NCI-H748 treated with DMSO at 0.1 percent for 48 hours (cell line): Measurements from ENCODE around the gene AMER2.

ENCODE experiments used
- DNase-seq: peaks from one replicate; lab custom pipeline; 2025; lab: John Stamatoyannopoulos, UW

AMER2 gene

DNA sequence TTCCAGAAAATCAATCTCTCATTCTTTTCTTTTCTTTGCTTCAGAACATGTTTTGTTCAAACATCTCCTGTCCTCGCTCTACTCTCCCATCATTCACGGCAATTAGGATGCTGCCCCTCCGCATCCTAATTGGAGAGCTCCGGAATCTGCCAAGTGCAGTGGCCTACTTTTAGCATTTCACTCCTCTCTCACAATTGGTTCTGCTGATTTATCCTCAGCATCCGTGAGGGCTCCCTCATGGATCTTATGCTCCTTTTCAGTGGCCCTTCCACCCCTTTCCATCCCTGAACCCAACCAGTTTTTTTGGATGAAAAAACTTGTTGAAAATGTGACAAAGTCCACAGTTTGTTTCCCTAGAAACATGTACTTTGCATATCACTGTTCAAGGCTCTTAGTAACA is 22.4 kb downstream of the AMER2 start:
- no peak for DNase-seq

DNA sequence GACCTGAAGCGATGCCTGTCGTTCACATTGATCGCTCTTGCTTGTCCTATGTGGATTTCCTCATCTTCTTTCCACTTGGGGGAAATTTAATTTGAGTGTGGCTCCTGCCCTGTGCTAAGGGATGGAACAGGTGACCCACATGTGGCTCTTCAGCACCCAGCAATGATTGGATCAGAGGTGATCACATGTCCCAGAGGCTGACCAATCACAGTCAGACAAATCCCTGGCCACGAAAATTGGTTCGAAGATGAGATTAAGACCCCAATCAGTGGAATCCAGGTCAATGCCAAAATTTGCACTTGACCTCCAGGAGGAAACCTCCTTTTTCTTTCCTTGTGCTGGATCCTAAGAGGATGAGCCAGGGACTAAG is 23.7 kb downstream of the AMER2 start:
- no peak for DNase-seq

DNA sequence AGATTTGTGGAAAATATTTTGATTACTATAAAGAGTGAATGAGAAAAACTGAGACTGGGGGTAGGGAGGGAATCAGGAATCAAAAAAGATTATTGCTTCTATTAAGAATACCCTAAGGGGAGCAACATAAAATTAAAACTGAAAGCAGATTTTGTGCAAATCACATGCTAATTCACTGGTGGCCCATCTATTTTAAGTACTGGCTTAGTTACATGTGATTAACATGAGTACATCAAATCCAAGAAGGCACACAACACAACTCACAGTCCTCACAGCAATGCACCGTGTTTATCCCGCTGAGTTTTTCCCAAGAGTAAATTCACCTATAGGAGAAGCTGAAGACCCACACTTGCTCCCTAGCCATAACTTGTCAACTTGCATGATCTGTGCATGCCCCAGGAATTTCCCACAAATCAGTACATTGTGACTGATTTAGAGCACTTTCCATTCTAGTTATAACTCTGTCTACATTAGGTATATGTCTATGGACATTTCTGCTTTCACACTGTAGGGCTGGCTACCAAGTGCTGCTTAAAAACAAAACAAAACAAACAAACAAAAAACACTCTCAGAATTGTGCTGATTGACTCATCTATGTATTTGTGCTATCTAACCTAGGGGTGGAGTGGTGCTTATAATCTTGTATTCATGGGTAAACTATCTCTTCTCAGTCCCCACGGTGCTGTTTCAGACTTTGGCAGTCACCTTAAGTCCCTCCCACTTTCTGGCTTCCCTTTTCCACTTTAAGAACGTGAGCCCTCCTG is 24.3 kb downstream of the AMER2 start:
- no peak for DNase-seq

DNA sequence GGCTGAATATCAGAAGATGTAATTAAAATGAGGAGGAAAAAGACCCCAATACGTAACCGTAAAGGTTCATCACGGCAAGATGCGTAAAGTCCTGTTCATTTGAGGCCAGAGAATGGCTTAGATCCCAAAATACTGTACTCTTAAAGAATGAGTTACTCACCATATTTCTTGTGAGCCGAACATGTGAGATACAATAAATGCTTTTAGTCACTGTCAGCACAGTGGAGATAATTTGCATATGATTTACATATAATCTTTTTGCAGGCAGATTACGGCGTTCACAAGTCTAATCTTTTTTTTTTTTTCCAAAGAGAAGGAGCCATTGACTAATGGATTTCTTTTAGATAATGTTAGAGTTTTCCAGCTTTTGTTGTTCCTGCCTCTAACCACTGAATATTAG is 28.4 kb downstream of the AMER2 start:
- no peak for DNase-seq

DNA sequence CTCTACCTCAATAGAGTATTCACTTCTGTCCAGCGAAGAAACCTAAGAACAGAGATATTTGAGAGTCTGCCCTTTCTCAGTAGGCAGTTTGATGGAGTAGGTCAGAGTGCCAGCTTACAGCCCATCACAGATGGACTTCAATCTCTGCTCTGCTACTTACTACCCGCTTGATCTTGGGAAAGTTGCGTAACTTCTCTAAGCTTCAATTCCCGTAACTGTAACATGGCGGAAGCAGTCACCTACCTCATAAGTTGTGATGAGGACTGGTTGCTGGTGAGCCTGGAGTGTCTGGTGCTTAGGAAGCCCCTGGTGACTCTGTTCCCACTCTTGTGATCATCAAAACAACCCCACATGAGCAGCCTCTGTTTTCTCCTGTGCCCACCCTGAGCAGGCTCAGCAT is 31.0 kb downstream of the AMER2 start:
- DNase-seq, result no peak

DNA sequence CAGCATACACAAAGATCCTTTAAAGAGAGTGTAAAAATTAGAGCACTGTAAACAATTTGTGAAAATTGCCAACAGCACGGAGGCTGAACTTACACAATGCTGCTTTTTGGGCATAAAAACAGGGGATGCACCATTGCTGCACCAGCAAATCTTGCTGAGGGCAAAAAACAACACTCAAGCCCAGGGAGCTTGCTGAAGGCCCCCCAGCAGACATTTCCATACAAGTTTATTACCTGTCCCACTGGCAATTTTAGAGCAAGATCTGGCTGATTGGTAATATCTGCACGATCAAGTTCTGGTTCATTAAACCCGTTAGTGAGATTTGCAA is 34.3 kb downstream of the AMER2 start:
- no peak for DNase-seq

DNA sequence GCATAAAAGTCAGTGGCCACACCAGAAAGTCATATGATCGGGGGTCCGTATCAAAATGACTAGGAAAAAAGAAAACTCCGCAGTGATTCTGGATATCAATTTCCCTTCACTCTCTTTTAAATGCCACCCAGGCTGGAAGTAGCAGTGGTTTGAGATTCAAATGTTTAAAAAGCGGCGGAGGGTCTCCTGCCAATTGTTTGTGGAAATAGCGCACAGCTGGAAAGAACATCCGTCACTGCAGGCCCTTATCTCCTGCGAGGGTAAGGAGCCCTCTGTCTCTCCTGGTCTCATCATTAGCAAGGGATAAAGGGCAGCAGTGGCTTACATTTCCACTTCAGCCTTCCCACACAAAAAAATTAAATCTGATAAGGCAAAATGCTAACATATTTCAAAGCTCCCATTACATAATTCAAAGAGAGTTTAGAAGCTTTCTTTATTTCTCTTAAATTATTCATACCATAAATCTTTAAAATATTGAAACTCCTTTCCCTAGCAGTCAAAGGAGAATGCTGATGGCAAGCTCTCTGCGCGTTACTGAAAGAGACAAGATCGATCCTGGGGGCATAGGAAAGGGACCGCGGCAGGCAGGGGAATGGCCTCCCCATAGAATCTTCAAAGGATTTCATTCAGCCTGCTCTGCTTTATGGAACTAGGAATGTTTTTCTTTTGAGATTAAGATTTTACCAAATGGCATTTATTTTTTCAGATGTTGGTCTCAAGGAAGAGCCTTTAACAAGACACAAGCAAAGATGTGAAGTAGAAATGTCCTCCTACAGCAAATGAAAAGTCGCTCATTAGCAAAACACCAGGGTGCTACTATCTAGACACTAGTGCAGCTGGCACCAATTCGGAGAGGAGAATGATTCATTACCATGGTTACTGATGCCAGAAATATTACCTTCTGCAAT is 35.0 kb downstream of the AMER2 start:
- no peak for DNase-seq

DNA sequence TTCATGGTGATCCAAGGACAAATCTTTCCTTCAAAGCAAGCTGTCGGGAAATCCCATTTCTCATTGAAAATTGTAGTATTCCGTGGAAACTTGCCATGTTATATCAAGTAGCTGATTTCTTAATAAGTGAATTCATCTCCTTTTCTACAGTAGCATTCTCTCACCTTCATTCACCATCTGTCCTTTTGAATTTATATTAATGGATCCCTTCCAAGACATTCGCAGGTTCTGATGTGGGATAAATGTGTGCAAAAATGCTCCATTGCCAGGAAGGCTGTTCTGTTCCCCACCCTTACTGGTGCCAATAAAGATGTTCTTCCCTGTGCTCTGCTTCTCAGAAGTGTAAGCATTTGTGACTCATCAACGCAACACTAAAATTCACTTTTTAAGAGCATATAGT is 36.2 kb downstream of the AMER2 start:
- no peak for DNase-seq

DNA sequence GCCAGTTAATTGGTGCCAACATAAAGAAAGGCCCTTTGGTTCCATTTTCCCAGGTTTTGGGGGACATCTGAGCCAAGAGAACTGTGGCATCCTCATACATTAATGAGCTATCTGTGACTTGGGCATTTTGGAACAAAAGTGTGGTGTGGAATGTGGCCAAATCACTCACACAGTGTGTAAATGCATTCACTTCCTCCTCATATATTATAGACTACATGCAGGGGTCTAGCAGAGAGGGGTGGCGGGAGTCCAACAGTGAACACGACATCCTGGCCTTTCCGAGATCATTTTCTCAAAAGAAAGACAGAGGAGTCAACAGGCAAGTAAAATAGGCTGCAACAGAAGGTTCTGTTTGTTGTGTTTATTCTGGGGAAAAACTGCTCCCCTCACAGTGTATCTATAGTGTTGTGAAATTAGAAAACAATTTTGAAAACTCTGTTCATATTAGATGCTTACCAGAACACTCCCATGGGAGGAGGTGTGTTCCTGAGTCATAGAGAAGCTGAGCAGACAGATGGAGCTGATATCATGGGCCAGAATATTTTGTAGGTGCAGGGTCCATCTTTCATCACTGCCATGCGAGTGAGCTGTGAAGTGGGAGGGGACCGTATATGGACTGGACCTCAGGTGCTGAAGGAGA is 39.2 kb downstream of the AMER2 start:
- DNase-seq, result no peak

DNA sequence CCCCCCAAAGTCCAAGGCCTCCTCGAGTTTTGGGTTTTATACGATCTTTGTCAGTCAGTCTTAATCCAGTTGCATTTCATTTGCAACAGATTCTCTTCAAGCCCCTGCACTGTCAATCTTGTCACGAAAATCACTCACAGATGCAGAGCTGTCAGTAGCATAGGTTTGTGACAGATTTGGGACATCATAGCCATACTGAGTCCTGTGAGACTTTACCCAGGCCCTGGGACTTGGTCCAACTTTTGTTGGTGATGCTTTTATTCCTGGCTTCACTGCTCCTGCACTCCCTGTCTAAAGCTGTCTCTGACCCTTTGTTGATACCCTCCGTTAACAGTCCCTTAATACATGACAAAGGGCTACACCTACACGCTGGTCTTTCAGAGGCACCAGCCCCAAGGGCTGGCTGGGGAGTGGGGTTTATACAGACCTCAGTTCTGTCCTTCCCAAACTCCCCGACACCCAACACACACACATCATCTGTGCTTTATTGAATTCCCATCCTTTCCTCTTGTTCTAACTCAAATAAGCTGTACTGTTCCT is 40.1 kb downstream of the AMER2 start:
- DNase-seq, result no peak

DNA sequence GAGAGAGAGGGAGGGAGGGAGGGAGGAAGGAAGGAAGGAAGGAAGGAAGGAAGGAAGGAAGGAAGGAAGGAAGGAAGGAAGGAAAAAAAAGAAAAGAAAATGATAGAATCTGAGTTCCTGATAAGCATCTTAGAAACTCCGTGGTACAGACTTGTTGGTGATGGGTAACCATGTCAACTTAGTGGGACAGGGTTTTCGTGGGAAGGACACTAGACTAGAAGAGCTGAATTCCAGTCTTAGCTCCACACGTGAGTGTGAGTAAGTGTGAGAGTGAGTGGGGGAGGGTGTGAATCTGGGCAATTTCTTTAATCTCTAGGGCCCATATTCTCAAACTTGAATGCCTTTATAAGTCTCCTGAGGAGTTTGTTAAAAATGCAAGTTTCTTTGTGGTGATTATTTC is 41.1 kb downstream of the AMER2 start:
- DNase-seq, result no peak

DNA sequence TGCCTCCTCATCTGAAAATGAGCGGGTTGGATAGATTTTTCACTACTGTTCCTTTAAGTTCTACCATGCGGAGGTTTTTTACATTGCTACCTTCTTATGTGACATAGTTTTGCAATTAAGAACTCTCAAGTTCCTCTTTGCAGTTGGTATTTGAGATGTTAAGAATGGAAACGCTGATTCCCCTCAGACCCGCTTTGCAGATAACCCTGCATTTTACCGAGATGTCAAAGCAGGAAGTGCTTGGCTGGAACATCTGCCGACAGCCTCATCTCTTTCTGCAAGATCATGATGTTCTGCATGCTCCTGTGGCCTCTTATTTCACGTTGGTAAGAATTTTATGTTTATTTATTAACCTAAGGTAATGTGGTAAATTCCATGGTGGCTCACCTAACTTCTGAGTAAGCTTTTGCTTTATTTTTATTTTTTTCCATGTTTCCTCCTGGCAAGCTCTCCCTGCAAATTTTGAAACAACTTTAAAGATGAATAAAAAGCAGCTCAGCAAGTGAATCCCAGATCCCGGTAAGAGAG is 53.6 kb downstream of the AMER2 start:
- no peak for DNase-seq

DNA sequence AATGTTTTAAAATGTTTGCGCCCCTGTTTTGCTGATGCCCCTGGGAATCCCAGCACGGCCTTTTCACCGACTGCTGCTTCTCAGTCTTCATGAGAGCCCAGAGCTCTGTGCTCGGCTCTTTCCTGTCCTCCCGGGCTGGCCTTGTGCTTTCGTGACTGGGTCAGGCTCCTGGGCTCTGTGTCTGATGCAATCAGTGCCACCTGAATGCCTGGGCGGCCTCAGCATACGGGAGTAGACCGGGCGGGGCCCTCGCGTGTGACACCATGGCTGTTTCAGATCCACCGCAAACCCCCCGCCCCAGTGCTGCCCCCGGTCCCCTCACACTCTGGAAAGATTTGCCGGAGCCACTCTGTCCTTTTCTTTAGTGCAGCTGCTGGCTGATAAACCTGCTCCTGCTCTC is 54.8 kb downstream of the AMER2 start:
- no peak for DNase-seq

DNA sequence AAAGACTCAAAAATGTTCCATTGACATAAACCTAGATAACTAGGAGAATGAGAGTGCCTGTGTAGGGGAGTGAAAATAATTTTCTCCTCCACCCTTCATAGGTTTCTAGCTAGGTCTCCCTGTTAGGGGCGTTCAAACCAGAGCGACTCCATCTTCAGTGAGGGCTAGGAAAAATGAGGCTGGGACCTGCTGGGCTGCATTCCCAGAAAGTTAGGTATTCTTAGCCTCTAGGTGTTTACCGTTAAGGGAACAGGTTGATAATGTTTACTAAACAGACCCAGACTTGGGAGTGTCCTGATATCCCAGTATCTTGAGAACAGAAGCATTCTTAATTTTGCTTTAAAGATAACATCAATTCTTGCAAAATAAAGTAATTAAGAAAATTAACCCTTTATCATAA is 56.0 kb downstream of the AMER2 start:
- DNase-seq, result no peak

DNA sequence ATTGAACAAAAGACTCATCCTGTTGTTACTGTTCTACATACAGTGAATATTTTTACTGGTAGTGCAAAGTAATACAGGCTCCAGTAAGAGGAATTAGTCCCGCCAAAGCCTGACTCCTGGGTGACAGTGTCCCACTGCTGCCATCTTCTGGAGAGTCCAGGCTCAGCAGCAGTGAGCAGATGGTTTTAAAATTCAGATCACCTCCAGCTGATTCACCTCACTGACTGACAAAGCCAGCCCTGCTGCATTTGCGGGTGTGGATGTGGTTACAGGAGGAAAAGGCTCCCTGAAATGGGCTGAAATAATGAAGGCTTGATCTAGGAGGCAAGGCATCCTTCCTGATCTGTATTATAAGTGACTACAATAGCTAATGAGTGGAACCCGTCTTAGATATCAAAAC is 57.9 kb downstream of the AMER2 start:
- peak; percentile 89 for DNase-seq

DNA sequence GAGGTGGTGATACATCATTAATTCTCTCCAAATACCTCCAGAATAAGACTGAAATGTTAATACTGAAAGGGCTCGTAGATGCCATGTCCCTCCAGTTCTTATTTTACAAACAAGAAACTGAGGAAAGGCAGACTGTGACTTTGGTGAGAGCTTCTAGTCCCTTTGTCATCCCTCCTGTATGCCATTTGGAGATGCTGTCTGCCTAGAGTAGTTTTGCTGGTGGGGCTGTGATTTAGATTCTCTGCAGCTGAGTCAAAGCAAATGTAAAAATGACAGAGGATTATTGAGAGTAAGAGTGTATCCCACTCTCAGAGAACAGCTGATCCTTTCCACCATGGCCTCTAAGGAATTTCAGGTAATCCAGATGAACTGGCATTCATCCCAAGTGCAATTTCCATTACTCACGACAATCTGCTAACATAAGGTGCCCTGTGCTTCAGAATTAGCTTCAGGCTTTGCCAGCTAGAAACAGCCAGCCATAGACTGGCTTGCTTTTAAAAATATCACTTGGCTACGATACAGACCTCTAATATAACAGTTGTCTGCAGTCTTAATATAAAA is 59.3 kb downstream of the AMER2 start:
- no peak for DNase-seq
